HUES64 (cell line): ENCODE data around the gene NBAS.

Source experiments
- H3K27ac ChIP-seq: 2 replicates; pipeline ENCODE4 v1.7.0; 2013; ENCODE audit warnings: low read depth, low read length, inconsistent platforms
- H3K27me3 ChIP-seq: 2 replicates; pipeline ENCODE4 v1.6.1; 2013; ENCODE audit warnings: mild to moderate bottlenecking, low read length; ENCODE audit not compliant: insufficient read depth
- H3K36me3 ChIP-seq: 2 replicates; pipeline ENCODE4 v1.6.1; 2013; ENCODE audit warnings: mild to moderate bottlenecking, low read length; ENCODE audit not compliant: insufficient read depth
- H3K4me1 ChIP-seq: 2 replicates; pipeline ENCODE4 v1.6.1; 2013; ENCODE audit warnings: mild to moderate bottlenecking, low read length, moderate library complexity; ENCODE audit not compliant: insufficient read depth
- H3K4me3 ChIP-seq: 2 replicates; pipeline ENCODE4 v1.5.1; 2013; ENCODE audit warnings: mild to moderate bottlenecking, low read length, moderate library complexity
- H3K9ac ChIP-seq: 2 replicates; pipeline ENCODE4 v1.6.1; 2013; ENCODE audit warnings: mild to moderate bottlenecking, low read depth, low read length
- H3K9me3 ChIP-seq: 2 replicates; pipeline ENCODE4 v1.6.1; 2013; ENCODE audit warnings: low read depth, low read length; ENCODE audit not compliant: insufficient read depth
- WGBS: fragments of 150-250, 120-280 bp; methylation state at CpG from one replicate; pipeline ENCODE4 v1.1.7; 2013; ENCODE audit warnings: missing lambda C conversion rate; 5-methylcytosine and 5-hydroxymethylcytosine counted together

The NBAS gene

DNA sequence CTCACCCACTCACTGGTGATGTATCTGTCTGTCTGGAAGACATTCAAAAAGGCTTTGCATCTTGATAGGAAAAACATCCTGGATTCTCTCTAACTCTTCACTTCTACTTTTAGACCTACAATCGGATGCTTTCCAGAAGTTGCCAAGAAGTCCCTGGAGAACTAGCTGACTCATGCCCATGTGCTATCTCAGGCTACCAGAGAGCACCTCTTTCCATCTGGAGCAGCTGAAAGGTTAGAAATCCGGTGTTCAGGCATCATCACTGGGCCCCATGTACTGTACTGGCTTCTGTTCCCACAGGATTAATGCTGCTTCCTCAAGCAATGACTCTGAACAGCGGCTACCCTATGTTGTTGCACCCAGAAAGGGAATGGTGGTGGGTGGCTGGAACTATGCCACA lies 259.0 kb downstream of the NBAS start:
- Histone ChIP-seq H3K27ac (no peak overlapping the region), H3K36me3 (peaks cover 9% of the 10 kb centered on the region), H3K27me3 (no peaks in the 10 kb centered on the region), H3K4me1 (no peaks in the 10 kb centered on the region), H3K9ac (no peak overlapping the region), H3K9me3 (no peaks in the 10 kb centered on the region), H3K4me3 (no peak overlapping the region)
- WGBS = 93% methylated on average over 3 of the region's 3 CpGs

DNA sequence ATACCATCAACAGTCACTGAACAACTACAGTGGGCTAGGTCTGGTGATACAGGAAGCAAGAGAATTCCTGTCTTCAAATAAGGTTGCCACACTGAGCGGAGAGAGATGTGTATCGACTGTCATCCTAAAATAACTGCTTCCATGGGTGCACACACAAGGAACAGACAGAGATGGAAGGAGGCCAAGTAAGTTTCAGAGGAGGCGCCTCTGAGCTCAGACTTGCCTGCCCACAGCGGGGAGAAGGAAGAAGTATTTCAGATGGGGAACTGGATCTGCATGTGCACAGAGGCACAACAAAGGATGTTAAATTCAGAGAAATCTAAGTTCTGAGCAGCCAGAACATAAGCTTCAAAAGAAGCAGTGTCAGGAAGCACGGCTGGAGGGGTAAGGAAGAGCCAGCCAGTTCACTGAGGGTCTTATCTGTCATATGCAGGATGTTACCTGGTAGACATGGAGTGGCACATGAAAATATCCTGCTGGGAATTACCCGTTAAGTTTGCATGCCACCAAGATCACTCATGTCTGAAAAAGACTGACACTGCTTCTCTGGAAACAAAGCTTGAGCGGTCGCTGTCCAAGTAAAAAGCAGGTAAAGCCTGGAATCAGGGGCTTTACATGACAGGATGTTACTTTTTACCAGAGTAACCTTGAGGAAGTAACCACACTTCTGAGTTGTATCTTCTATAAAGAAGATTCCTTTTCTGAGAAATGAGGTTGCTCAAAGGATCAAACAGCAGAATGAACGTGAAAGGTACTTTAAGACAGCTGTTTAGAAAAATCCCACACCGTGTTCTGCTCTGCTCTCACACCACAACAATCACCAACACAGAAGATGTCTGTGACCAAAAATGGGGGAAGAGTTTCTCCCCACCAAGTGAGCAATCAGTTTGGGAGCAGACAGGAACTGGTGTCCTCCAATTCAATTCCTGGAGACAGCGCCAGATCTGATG lies 260.2 kb downstream of the NBAS start:
- Histone ChIP-seq H3K4me1 (no peaks in the 10 kb centered on the region), H3K9me3 (no peaks in the 10 kb centered on the region), H3K9ac (no peak overlapping the region), H3K36me3 (peaks cover 8% of the 10 kb centered on the region), H3K27me3 (no peaks in the 10 kb centered on the region), H3K27ac (no peak overlapping the region), H3K4me3 (no peak overlapping the region)
- WGBS = 94% methylated on average over 11 of the region's 11 CpGs

DNA sequence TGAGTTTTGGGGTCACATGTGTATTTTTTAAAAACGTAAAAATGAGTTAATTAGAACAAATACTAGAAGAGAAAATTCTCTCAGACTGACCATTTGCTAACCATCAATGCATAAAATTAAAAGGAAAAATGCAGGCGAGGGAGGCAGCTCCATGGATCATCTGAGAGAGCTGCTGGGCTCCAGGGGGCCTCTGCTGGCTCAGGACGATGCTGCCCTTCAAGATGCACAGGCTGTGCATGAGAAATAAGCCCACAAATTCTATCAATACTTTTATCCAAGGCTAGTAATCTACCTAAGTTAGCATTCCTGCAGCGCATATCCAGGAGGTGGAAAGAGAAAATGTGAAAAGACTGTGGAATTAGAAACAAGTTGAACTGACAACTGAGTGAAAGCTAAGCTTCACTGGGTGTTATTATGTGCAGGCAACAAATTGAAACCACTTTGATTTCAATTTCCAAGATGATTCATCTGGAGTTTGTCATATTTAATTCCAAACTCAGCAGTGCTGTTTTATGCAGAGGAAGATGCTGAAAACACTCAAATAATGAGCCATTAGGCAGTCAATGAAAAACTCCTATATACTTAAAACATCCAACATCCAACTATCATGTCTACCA lies 261.1 kb downstream of the NBAS start:
- Histone ChIP-seq H3K27me3 (no peaks in the 10 kb centered on the region), H3K27ac (no peak overlapping the region), H3K4me3 (no peak overlapping the region), H3K9ac (no peak overlapping the region), H3K9me3 (no peaks in the 10 kb centered on the region), H3K4me1 (no peaks in the 10 kb centered on the region), H3K36me3 (peaks cover 7% of the 10 kb centered on the region)
- WGBS = 92% methylated on average over 3 of the region's 4 CpGs

DNA sequence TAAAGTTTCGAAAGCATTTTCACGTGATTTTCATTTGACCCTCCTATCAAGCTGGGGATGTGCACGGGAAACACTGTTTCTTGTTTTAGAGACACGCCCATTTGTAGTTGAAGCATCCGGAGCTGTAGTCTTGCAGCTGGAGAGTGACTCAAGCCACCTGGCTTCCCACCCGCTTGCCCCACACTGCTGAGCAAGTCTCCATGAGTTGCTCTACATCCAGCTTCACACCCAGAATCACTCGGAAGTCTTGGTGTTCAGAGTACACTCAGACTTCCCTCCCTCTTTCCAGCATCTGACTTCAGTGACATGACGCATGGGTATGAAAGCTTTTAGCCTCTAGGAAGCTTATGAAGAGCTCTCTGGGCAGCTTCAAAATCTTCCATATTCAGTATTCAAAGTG lies 262.4 kb downstream of the NBAS start:
- no peaks in the 10 kb centered on the region for H3K27me3 ChIP-seq
- no peak overlapping the region for H3K9ac ChIP-seq
- no peaks in the 10 kb centered on the region for H3K9me3 ChIP-seq
- peaks cover 7% of the 10 kb centered on the region for H3K36me3 ChIP-seq
- no peak overlapping the region for H3K27ac ChIP-seq
- H3K4me1 ChIP-seq = no peaks in the 10 kb centered on the region
- WGBS = 93% methylated on average over 8 of the region's 8 CpGs
- H3K4me3 ChIP-seq = no peak overlapping the region

DNA sequence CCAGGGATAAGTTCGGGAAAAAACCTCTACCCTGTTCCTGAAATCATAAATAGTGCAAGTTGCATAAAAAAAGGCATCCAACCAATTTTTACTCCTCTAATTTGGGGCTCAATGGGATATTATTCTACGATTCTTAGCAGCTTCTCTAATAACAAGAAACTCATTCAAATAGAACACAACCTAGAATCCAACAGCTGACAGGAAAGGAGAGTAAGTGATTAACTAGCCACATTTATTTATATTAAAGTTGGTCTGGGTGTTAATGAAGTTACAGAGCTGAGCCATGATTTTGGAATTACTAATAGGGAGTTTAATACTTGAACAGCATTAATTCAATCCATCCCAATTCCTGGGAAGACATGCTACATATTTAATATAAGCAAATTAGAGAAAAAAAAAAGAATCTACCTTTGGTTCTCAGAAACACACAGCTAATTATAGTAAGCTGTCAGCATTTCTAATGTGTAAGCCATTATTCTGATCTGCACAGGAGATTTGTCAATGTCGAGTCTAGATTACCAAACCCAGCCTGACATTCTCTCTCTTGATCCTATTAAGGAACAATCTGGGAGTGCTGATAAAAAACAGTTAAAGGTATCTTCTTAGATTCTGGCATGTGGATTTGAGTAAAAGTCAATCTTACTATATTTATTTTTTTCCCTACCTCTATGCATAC lies 267.7 kb downstream of the NBAS start:
- Histone ChIP-seq H3K4me1 (no peaks in the 10 kb centered on the region), H3K27ac (no peak overlapping the region), H3K27me3 (no peaks in the 10 kb centered on the region), H3K36me3 (peaks cover 19% of the 10 kb centered on the region), H3K9ac (no peak overlapping the region), H3K4me3 (no peak overlapping the region), H3K9me3 (no peaks in the 10 kb centered on the region)
- 80% methylated on average over 3 of the region's 3 CpGs for WGBS

DNA sequence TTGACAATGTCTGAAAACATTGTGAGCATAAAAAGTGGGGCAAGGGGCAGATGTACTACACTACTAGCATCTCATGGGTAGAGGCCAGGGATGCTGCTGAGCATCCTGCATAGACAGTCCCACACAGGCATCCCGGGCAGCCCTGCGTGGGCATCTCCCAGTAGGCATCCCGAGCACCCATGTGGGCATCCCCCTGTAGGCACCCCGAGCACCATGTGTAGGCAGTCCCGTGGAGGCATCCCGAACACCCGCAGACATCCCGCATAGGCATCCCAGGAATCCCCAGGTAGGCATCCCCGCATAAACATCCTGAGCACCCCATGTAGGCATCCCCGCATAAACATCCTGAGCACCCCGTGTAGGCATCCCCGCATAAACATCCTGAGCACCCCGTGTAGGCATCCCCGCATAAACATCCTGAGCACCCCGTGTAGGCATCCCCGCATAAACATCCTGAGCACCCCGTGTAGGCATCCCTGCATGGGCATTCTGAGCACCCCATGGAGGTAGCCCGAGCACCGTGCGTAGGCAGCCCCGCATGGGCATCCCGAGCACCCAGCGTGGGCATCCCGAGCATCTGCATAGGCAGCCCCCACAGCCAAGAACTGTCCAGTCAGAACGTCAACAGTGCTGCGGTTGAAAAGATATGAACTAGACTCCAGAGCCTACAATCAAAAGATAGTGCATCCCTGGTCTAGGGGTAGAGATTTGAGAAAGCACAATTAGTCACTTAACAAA lies 273.5 kb downstream of the NBAS start:
- WGBS = 96% methylated on average over 26 of the region's 26 CpGs
- no peaks in the 10 kb centered on the region for H3K27me3 ChIP-seq
- no peak overlapping the region for H3K27ac ChIP-seq
- H3K9me3 ChIP-seq = no peaks in the 10 kb centered on the region
- H3K36me3 ChIP-seq = peaks cover 24% of the 10 kb centered on the region
- no peaks in the 10 kb centered on the region for H3K4me1 ChIP-seq
- H3K4me3 ChIP-seq = no peak overlapping the region
- no peak overlapping the region for H3K9ac ChIP-seq

DNA sequence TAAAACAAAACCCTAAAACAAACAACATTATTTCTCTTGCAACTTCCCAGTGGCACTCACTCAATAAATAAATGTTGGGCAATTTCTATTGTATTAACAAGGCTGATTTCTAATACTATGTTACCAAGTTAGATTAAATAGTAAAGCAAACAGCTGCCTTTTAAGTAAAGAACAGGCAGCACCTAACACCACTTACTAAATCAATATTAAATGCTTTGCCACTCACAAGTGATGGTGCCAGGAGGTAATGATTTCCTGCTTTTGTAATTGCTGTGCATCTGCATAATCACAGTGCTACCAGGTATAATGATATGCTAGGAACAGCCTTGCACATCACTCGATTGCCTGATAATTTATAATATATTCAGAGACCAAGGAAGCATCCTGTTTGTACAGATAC lies 276.5 kb downstream of the NBAS start:
- no CpG with 5 or more reads among the region's 1 CpG for WGBS
- Histone ChIP-seq H3K4me1 (no peaks in the 10 kb centered on the region), H3K4me3 (no peak overlapping the region), H3K36me3 (peaks cover 7% of the 10 kb centered on the region; the same call in 1 of the 2 replicates), H3K9ac (no peak overlapping the region), H3K9me3 (no peaks in the 10 kb centered on the region), H3K27ac (no peak overlapping the region), H3K27me3 (no peaks in the 10 kb centered on the region)

DNA sequence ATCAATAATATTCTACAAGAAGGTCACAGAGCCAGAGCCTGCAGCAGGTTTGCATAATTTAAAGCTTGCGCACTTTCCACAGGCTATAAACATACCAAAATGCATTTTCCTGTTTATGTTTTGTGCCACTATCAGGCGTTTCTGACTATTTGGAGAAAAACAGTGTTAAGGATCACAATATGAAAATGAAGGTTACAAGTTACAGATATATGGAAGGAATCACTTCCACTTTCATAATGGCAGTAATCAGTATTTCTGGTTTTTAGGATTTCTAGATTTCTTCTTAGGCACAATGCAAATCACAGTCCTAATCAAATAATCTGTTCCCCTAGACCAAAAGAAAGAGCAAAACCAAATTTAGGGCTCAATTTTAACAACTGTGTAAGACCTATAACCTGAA lies 279.5 kb downstream of the NBAS start:
- H3K27me3 ChIP-seq = no peaks in the 10 kb centered on the region
- 0 out of 2 replicates have a peak, but pooled peaks cover 2% of the 10 kb centered on the region for H3K36me3 ChIP-seq
- no peaks in the 10 kb centered on the region for H3K4me1 ChIP-seq
- no peaks in the 10 kb centered on the region for H3K9me3 ChIP-seq
- H3K9ac ChIP-seq = no peak overlapping the region
- H3K4me3 ChIP-seq = no peak overlapping the region
- H3K27ac ChIP-seq = no peak overlapping the region
- 90% methylated on average over 2 of the region's 2 CpGs for WGBS

DNA sequence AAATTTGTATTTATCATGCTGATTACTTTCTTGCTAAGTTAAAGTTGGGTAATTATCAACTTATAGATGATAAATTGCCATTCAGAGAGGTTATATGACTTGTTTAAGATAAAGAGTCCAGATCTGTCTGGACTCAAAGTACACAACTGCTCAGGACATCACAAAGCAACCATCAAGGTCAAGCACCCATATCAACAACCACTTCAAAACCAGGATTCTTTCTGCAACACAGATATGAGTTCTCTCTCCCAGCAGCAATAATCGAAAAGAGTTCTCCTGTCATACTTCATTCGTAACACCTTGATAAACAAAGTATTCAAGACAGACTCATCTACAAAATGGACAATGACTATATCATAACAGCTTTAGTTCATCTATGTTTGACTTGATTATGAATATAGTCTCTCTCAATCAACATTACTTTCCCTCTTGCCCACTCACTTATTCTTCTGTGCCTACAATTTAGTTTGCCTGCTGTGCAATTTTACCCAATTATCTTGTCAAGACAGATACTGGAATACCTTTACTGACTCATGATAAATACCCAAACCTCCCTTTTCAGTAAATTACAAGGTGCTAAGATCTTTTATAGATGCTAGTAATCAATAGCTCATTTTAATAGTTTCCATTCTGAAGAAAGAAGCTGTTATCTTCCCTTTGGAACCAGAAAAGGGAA lies 281.8 kb downstream of the NBAS start:
- 87% methylated on average over 2 of the region's 2 CpGs for WGBS
- Histone ChIP-seq H3K36me3 (peaks cover 5% of the 10 kb centered on the region; the same call in 1 of the 2 replicates), H3K9me3 (no peaks in the 10 kb centered on the region), H3K4me1 (no peaks in the 10 kb centered on the region), H3K9ac (no peak overlapping the region), H3K27ac (no peak overlapping the region), H3K4me3 (no peak overlapping the region), H3K27me3 (no peaks in the 10 kb centered on the region)

DNA sequence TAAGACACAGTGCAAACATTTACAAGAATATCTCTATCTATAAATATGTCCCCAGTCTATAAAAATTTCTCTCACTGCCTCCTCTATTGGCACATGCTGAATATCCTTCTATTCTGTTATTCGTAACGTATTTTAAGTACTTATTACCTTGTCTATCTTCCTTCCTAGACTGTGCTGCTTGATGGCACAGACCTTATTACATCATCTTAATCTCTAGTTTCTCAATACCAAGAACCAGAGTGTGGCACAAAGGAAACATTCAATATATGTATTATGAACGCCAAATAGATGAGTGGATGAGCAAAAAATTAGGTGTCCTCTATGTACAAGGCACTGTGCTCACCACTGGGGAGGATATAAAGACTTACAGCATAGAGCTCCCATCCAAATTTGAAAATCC lies 282.8 kb downstream of the NBAS start:
- no peaks in the 10 kb centered on the region for H3K27me3 ChIP-seq
- peaks cover 5% of the 10 kb centered on the region; the same call in 1 of the 2 replicates for H3K36me3 ChIP-seq
- no peak overlapping the region for H3K4me3 ChIP-seq
- H3K27ac ChIP-seq = no peak overlapping the region
- H3K4me1 ChIP-seq = no peaks in the 10 kb centered on the region
- H3K9me3 ChIP-seq = no peaks in the 10 kb centered on the region
- WGBS = over 99% methylated on average over 3 of the region's 3 CpGs
- H3K9ac ChIP-seq = no peak overlapping the region
